GM21390 (cell line): Measurements from ENCODE around the gene ALK.

Source experiments
- ATAC-seq: cut with Tn5 transposase; IDR thresholded peaks from one replicate; pipeline ENCODE4 v1.9.1; 2021; ENCODE audit not compliant: unreplicated experiment

ALK gene

GRCh38 chr2:29463181-29463900, 458.0 kb downstream of the ALK start:
- ATAC-seq = no peak

GRCh38 chr2:29462293-29462692, 459.1 kb downstream of the ALK start:
- ATAC-seq = no peak

GRCh38 chr2:29460190-29460589, 461.2 kb downstream of the ALK start:
- no peak for ATAC-seq

GRCh38 chr2:29459445-29460179, 461.8 kb downstream of the ALK start:
- no peak for ATAC-seq

- no peak for ATAC-seq
Observed at GRCh38 chr2:29456429-29456828, 465.0 kb downstream of the ALK start.

GRCh38 chr2:29455200-29455860, 466.1 kb downstream of the ALK start:
- ATAC-seq = no peak

GRCh38 chr2:29452036-29452435, 469.4 kb downstream of the ALK start:
- ATAC-seq = no peak

GRCh38 chr2:29450596-29451222, 470.7 kb downstream of the ALK start:
- ATAC-seq = no peak

GRCh38 chr2:29449499-29449898, 471.9 kb downstream of the ALK start:
- ATAC-seq = no peak

- ATAC-seq = no peak
Observed at GRCh38 chr2:29448096-29448688, 473.2 kb downstream of the ALK start.

GRCh38 chr2:29447513-29447912, 473.9 kb downstream of the ALK start:
- ATAC-seq = no peak

GRCh38 chr2:29446847-29447246, 474.5 kb downstream of the ALK start:
- ATAC-seq = no peak

- no peak for ATAC-seq
Observed at GRCh38 chr2:29444150-29444549, 477.2 kb downstream of the ALK start.

GRCh38 chr2:29443627-29444026, 477.8 kb downstream of the ALK start:
- ATAC-seq = no peak

- no peak for ATAC-seq
Observed at GRCh38 chr2:29443151-29443550, 478.2 kb downstream of the ALK start.

GRCh38 chr2:29440921-29441623, 480.3 kb downstream of the ALK start:
- ATAC-seq = no peak

GRCh38 chr2:29433920-29434319, 487.5 kb downstream of the ALK start:
- ATAC-seq = no peak

- no peak for ATAC-seq
Observed at GRCh38 chr2:29433128-29433527, 488.3 kb downstream of the ALK start.

GRCh38 chr2:29431485-29431884, 489.9 kb downstream of the ALK start:
- ATAC-seq = no peak

- ATAC-seq = no peak
Observed at GRCh38 chr2:29430382-29431112, 490.8 kb downstream of the ALK start.
